RWPE2 (cell line): ENCODE results near the gene MYL3.

Source experiments
- ATAC-seq: fragments of 200-7000 bp; cut with Tn5 transposase; 3 replicates; pipeline ENCODE4 v1.9.1; 2021; ENCODE audit warnings: low read depth
- DNase-seq: peaks from one replicate; pipeline ENCODE4 v3.0.0-alpha.2; 2020; ENCODE audit warnings: low spot score
- H3K27ac ChIP-seq: fragments of 450-650 bp; 2 replicates; pipeline ENCODE4 v1.5.1; 2017; ENCODE audit warnings: mild to moderate bottlenecking; ENCODE audit not compliant: poor library complexity, severe bottlenecking
- H3K27me3 ChIP-seq: fragments of 250-450 bp; sonication (Bioruptor Pico); 2 replicates; pipeline ENCODE4 v1.5.1; 2021; ENCODE audit warnings: mild to moderate bottlenecking, moderate library complexity; ENCODE audit not compliant: insufficient read depth, poor library complexity, severe bottlenecking
- H3K36me3 ChIP-seq: fragments of 250-450 bp; sonication (Bioruptor Pico); 2 replicates; pipeline ENCODE4 v1.5.1; 2020; ENCODE audit warnings: low read depth, mild to moderate bottlenecking, moderate library complexity
- H3K4me1 ChIP-seq: fragments of 250-450 bp; sonication (Bioruptor Pico); 2 replicates; pipeline ENCODE4 v1.5.1; 2021; ENCODE audit warnings: mild to moderate bottlenecking, moderate library complexity; ENCODE audit not compliant: insufficient read depth, poor library complexity, severe bottlenecking
- H3K4me3 ChIP-seq: fragments of 250-450 bp; sonication (Bioruptor Pico); 2 replicates; pipeline ENCODE4 v1.5.1; 2021; ENCODE audit warnings: mild to moderate bottlenecking, moderate library complexity; ENCODE audit not compliant: severe bottlenecking
- H3K9me3 ChIP-seq: fragments of 250-450 bp; sonication (Bioruptor Pico); 2 replicates; pipeline ENCODE4 v1.5.1; 2021; ENCODE audit warnings: mild to moderate bottlenecking, moderate library complexity; ENCODE audit not compliant: severe bottlenecking
- TF ChIP-seq, protein P1 (sequence below): fragments of 450-650 bp; IDR thresholded peaks from one replicate; pipeline ENCODE4 v1.5.1; 2017; ENCODE audit warnings: mild to moderate bottlenecking, moderate library complexity; ENCODE audit not compliant: poor library complexity, severe bottlenecking

MYL3 gene

DNA sequence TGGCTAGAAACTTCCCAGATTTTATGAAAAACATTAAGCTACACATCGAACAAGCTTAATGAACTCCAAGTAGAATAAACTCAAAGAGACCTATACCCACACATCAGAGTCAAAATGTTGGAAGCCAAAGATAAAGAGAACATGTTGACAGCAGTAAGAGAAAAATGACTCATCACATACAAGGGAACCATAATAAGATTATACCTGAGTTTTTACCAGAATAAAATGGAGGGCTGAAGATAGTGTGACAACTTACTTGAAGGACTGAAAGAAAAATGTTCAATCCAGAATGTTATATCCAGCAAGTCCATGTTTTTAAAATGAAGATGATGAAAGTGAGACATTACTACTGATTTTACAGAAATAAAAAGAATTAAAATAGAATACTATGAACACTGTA is 22.8 kb downstream of the MYL3 start:
- ATAC-seq (no peak), DNase-seq (no peak)
- no peaks in the 10 kb centered on the region for H3K4me1 ChIP-seq
- peaks cover 13% of the 10 kb centered on the region for H3K9me3 ChIP-seq
- H3K27me3 ChIP-seq: no peaks in the 10 kb centered on the region
- no peak overlapping the region for H3K4me3 ChIP-seq
- H3K36me3 ChIP-seq: no peaks in the 10 kb centered on the region
- TF ChIP-seq, protein P1, sequence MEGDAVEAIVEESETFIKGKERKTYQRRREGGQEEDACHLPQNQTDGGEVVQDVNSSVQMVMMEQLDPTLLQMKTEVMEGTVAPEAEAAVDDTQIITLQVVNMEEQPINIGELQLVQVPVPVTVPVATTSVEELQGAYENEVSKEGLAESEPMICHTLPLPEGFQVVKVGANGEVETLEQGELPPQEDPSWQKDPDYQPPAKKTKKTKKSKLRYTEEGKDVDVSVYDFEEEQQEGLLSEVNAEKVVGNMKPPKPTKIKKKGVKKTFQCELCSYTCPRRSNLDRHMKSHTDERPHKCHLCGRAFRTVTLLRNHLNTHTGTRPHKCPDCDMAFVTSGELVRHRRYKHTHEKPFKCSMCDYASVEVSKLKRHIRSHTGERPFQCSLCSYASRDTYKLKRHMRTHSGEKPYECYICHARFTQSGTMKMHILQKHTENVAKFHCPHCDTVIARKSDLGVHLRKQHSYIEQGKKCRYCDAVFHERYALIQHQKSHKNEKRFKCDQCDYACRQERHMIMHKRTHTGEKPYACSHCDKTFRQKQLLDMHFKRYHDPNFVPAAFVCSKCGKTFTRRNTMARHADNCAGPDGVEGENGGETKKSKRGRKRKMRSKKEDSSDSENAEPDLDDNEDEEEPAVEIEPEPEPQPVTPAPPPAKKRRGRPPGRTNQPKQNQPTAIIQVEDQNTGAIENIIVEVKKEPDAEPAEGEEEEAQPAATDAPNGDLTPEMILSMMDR: no peak
- no peak overlapping the region for H3K27ac ChIP-seq

DNA sequence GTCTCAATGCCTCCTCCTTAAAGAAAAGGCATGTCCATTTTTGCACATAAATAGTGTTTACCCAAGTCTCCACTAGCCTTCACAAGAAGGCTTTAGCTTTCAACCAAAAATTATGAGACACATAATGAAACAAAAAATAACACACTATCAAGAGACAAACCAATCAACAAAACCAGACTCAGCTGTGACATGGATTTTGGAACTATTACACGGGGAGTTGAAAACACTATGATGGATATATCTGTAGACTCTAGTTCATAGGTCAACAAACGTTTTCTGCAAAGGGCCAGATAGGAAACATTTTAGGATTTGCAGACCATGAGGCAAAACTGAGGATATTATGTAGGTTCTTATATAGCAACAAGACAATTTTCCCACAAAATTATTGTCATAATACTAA is 24.9 kb downstream of the MYL3 start:
- Histone ChIP-seq H3K4me3 (no peak overlapping the region), H3K27ac (no peak overlapping the region), H3K36me3 (no peaks in the 10 kb centered on the region), H3K9me3 (peaks cover 13% of the 10 kb centered on the region), H3K4me1 (no peaks in the 10 kb centered on the region), H3K27me3 (no peaks in the 10 kb centered on the region)
- TF ChIP-seq, protein P1: no peak
- no peak for DNase-seq
- ATAC-seq: no peak

DNA sequence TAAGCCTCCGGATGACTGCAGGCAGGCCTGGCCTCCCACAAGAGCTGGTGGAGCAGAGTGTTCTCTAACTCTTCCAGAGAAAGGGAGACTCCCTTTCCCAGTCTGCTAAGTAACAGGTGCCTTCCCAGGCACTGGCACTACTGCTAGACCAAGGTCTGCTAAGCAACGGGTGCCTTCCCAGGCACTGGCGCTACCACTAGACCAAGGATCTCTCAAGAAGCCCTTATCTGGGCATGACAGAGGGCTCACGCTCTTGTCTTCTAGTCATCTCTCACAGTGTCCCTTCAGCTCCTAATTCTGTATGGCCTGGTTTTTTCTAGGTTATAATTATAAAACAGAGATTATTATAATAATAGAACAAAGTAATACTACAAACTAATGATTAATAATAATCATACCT is 27.8 kb downstream of the MYL3 start:
- no peaks in the 10 kb centered on the region for H3K27me3 ChIP-seq
- H3K9me3 ChIP-seq: peaks cover 2% of the 10 kb centered on the region
- TF ChIP-seq, protein P1: no peak
- H3K4me1 ChIP-seq: no peaks in the 10 kb centered on the region
- ATAC-seq (no peak), DNase-seq (no peak)
- H3K36me3 ChIP-seq: no peaks in the 10 kb centered on the region
- H3K27ac ChIP-seq: no peak overlapping the region
- H3K4me3 ChIP-seq: no peak overlapping the region

DNA sequence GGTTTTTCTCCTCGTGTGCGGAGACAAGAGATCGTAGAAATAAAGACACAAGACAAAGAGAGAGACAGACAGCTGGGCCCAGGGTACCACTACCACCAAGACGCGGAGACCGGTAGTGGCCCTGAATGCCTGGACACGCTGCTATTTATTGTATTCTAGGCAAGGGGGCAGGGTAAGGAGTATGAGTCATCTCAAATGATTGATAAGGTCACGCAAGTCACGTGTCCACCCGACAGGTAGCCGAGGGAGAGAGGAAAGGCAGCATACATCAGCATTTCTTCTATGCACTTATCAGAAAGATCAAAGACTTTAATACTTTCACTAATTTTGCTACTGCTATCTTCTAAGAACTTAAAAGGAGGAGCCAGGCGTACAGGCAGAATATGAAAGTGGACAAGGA is 28.2 kb downstream of the MYL3 start:
- no peaks in the 10 kb centered on the region for H3K4me1 ChIP-seq
- peaks cover 2% of the 10 kb centered on the region for H3K9me3 ChIP-seq
- no peaks in the 10 kb centered on the region for H3K27me3 ChIP-seq
- TF ChIP-seq, protein P1: no peak
- no peaks in the 10 kb centered on the region for H3K36me3 ChIP-seq
- H3K27ac ChIP-seq: no peak overlapping the region
- H3K4me3 ChIP-seq: no peak overlapping the region
- DNase-seq: no peak
- ATAC-seq: no peak

DNA sequence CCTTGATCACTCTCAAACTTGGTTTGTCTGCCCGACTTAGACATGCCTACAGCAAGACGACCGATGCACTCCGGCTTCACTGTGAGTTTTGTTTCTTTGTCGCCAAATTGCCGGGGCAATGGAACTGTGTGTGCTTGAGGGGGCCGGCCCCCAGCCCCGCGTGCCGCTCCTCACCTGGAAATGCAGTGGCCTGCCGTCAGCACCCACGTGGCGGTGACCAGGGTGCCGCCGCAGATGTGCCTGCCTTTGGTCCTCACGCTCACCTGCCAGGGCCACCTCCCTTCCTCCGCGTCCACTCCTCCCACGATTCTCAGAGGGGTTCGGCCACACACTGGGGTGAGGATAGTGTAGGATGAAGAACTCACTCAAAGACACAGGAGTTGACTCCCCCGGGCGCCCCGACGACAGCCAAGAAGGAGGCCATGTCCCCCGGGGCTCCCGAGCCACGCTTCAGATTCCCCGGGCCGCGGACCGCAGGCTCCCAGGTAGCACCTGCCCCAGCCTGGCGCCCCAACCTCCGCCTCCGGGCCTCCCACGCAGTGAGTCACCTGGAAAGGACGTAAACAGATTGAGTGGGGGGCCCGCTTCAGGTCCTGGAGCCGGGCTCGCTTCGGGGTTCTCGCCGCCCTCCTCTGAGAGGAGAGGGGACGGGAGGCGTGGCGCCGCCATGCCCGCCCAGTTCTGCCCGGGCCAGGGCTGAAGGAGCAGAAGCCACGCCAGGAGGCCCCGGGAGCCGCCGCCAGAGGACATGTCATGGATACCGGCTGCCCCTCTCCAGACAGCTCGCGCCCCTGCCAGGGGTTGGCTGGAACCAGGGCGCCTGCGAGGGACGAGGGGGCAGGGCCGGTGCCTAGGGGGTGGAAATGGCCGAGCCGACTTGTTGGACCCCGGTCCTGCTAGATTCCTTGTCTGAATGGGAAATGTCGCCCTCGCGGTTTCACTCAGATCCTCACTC is 29.6 kb downstream of the MYL3 start:
- TF ChIP-seq, protein P1: no peak
- H3K27ac ChIP-seq: no peak overlapping the region
- H3K27me3 ChIP-seq: no peaks in the 10 kb centered on the region
- ATAC-seq (no peak), DNase-seq (no peak)
- no peaks in the 10 kb centered on the region for H3K36me3 ChIP-seq
- H3K4me1 ChIP-seq: no peaks in the 10 kb centered on the region
- no peak overlapping the region for H3K4me3 ChIP-seq
- peaks cover 2% of the 10 kb centered on the region for H3K9me3 ChIP-seq
